ENCODE measurements around the gene DPEP2. TPM values are rescaled to one million over a fixed set of nuclear protein-coding genes. Genes with fewer than 3 reads are reported as not detected.

DPEP2 gene
- total RNA-seq, 6 experiments from 2014 or later = 0.93 to 2.3 (median 1.6) TPM

GRCh38 chr16:67962135-67962534 is 37.1 kb downstream of the DPEP2 start:
- Histone ChIP-seq H3K27ac (no peak overlapping the region), H3K4me1 (peaks cover 0 to 23% (median 6%) of the 10 kb centered on the region in 4 donors), H3K36me3 (peaks cover 0 to 9% (median 3%) of the 10 kb centered on the region in 4 donors), H3K9me3 (no peaks in the 10 kb centered on the region), H3K4me3 (no peak overlapping the region), H3K27me3 (no peaks in the 10 kb centered on the region)
- intact Hi-C loops (cut with DNase I) = no loop called here
- no peak for TF ChIP-seq POLR2A (IDR thresholded peaks at IDR 0.05)
- TF ChIP-seq CTCF (IDR thresholded peaks at IDR 0.05) = no peak
- DNase-seq (peak in 1 of 3 donors; percentile 44), ATAC-seq (no peak)
- WGBS (ENCODE audit: insufficient coverage, low coverage, low lambda C conversion rate, missing lambda C conversion rate) = 100% methylated on average over 3 of the region's 8 CpGs

- ATAC-seq (peak; percentile 83 to 90 (median 86)), DNase-seq (peak; percentile 94 to 97 (median 96))
- TF ChIP-seq POLR2A (IDR thresholded peaks at IDR 0.05) (no peak), CTCF (IDR thresholded peaks at IDR 0.05) (peak in 1 of 4 donors; percentile 23)
- Histone ChIP-seq H3K9me3 (no peaks in the 10 kb centered on the region), H3K27ac (peak overlapping the region in 1 of 3 donors; percentile 22), H3K4me1 (peaks cover 0 to 17% (median 4%) of the 10 kb centered on the region in 4 donors), H3K4me3 (no peak overlapping the region), H3K27me3 (no peaks in the 10 kb centered on the region), H3K36me3 (peaks cover 0 to 9% (median 3%) of the 10 kb centered on the region in 4 donors)
- 24% methylated on average over 9 of the region's 13 CpGs for WGBS (ENCODE audit: insufficient coverage, low coverage, low lambda C conversion rate, missing lambda C conversion rate)
- intact Hi-C loops (cut with DNase I) = no loop called here
Observed at GRCh38 chr16:67961551-67961957, 37.7 kb downstream of the DPEP2 start.

GRCh38 chr16:67959536-67960329 is 39.6 kb downstream of the DPEP2 start:
- peaks cover 0 to 9% (median 3%) of the 10 kb centered on the region in 4 donors for H3K36me3 ChIP-seq
- H3K27me3 ChIP-seq = no peaks in the 10 kb centered on the region
- WGBS (ENCODE audit: insufficient coverage, low coverage, low lambda C conversion rate, missing lambda C conversion rate) = 60% methylated on average over 4 of the region's 11 CpGs
- peak; percentile 5 to 41 (median 6) for ATAC-seq
- H3K4me3 ChIP-seq = no peak overlapping the region
- intact Hi-C loops (cut with DNase I) = no loop called here
- peaks cover 0 to 13% (median 6%) of the 10 kb centered on the region in 4 donors for H3K4me1 ChIP-seq
- no peak for TF ChIP-seq POLR2A (IDR thresholded peaks at IDR 0.05)
- TF ChIP-seq CTCF (IDR thresholded peaks at IDR 0.05) = no peak
- no peaks in the 10 kb centered on the region for H3K9me3 ChIP-seq
- H3K27ac ChIP-seq = no peak overlapping the region
- DNase-seq = peak in 1 of 3 donors; percentile 50

- H3K9me3 ChIP-seq = no peaks in the 10 kb centered on the region
- no CpG with 5 or more reads among the region's 9 CpGs for WGBS (ENCODE audit: insufficient coverage, low coverage, low lambda C conversion rate, missing lambda C conversion rate)
- H3K4me3 ChIP-seq = no peak overlapping the region
- H3K4me1 ChIP-seq = peaks cover 0 to 30% (median 16%) of the 10 kb centered on the region in 4 donors
- intact Hi-C loops (cut with DNase I) = no loop called here
- no peak for DNase-seq
- no peak for TF ChIP-seq CTCF (IDR thresholded peaks at IDR 0.05)
- H3K36me3 ChIP-seq = peaks cover 0 to 9% (median 3%) of the 10 kb centered on the region in 4 donors
- H3K27me3 ChIP-seq = no peaks in the 10 kb centered on the region
- no peak for ATAC-seq
- H3K27ac ChIP-seq = no peak overlapping the region
Observed at GRCh38 chr16:67957622-67958021, 41.7 kb downstream of the DPEP2 start.
